Peyer's patch (tissue), 4 donors: ENCODE results near the gene TRIM61.

Source experiments
- POLR2A ChIP-seq, 2 donors: fragments of 450-650 bp; IDR thresholded peaks; one replicate each; pipeline ENCODE4 v1.5.1; 2017; ENCODE audit warnings: antibody characterized with exemption in 2 of 2, mild to moderate bottlenecking in 2 of 2, moderate library complexity in 2 of 2
- TF ChIP-seq, protein P1 (sequence below), 6 experiments: fragments of 450-650 bp in 4 of 6; fragments of 200-600 bp in 2 of 6; sonication (generic) in 1 of 6; IDR thresholded peaks; one replicate each; pipeline ENCODE4 v1.5.1; 2017 to 2019; ENCODE audit warnings: antibody characterized with exemption in 6 of 6, mild to moderate bottlenecking in 3 of 6, moderate library complexity in 1 of 6

DNA sequence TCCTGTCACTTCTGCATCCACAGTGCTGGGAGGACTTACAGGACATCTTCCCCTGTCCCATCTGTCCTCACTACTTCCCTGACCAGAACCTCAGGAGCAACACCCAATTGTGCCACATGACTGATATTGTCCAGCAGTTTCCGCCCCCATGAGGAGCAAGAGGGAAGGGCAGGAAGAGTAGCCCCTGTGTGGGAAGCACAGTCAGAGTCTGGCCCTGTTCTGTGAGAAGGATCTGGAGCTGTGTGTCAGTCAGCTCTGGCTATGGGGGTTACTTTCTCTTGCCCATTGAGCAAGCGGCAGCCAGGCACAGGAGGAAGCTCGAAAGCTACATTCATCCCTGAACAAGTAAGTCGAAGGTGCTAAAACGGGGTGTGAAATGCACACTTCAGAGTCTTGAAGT, 39.5 kb upstream of the TRIM61 start:
- TF ChIP-seq, protein P1, sequence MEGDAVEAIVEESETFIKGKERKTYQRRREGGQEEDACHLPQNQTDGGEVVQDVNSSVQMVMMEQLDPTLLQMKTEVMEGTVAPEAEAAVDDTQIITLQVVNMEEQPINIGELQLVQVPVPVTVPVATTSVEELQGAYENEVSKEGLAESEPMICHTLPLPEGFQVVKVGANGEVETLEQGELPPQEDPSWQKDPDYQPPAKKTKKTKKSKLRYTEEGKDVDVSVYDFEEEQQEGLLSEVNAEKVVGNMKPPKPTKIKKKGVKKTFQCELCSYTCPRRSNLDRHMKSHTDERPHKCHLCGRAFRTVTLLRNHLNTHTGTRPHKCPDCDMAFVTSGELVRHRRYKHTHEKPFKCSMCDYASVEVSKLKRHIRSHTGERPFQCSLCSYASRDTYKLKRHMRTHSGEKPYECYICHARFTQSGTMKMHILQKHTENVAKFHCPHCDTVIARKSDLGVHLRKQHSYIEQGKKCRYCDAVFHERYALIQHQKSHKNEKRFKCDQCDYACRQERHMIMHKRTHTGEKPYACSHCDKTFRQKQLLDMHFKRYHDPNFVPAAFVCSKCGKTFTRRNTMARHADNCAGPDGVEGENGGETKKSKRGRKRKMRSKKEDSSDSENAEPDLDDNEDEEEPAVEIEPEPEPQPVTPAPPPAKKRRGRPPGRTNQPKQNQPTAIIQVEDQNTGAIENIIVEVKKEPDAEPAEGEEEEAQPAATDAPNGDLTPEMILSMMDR (IDR thresholded peaks at IDR 0.05) = no peak
- TF ChIP-seq POLR2A (IDR thresholded peaks at IDR 0.05) = no peak
